ENCODE results near the gene NCOR1.
"Not testable (repeated sequence)": the region's sequence is repeated elsewhere in the genome, so short reads cannot be mapped to it uniquely, and the experiment has no call there.

The NCOR1 gene

GRCh38 chr17:16120937-16121336 lies 94.4 kb downstream of the NCOR1 start:
- H3K4me2 ChIP-seq (ENCODE audit: low read depth, low read length, poor library complexity, severe bottlenecking), result no peak overlapping the region
- 0 out of 2 replicates have a peak, but pooled peaks cover 8% of the 10 kb centered on the region for H3K9me3 ChIP-seq (ENCODE audit: insufficient read depth, low read length)
- no peak overlapping the region for H3K4me3 ChIP-seq (ENCODE audit: insufficient read depth, low read length, poor library complexity, severe bottlenecking)
- TF ChIP-seq CTCF (IDR thresholded peaks at IDR 0.05; ENCODE audit: insufficient read depth, low read length, poor library complexity, severe bottlenecking), result no peak
- TF ChIP-seq EZH2phosphoT487 (conservative IDR thresholded peaks at IDR 0.05; ENCODE audit: low read length), result no peak
- no peak overlapping the region for H3K27ac ChIP-seq (ENCODE audit: low read depth, low read length)
- H4K20me1 ChIP-seq (ENCODE audit: low read depth, low read length), result no peaks in the 10 kb centered on the region
- H2AFZ ChIP-seq (ENCODE audit: low read depth, low read length, severe bottlenecking), result no peak overlapping the region
- H3K27me3 ChIP-seq (ENCODE audit: low read length), result no peaks in the 10 kb centered on the region
- no peaks in the 10 kb centered on the region for H3K79me2 ChIP-seq (ENCODE audit: insufficient read depth, low read length)
- no peaks in the 10 kb centered on the region for H3K9me2 ChIP-seq (replicated peaks; ENCODE audit: insufficient read depth, low read length)
- H3K36me3 ChIP-seq (ENCODE audit: low read length), result peaks cover 47% of the 10 kb centered on the region
- H3K9ac ChIP-seq (ENCODE audit: low read length), result no peak overlapping the region
- H3F3A ChIP-seq (ENCODE audit: insufficient read depth), result no peaks in the 10 kb centered on the region

GRCh38 chr17:16117149-16117548 lies 98.2 kb downstream of the NCOR1 start:
- Histone ChIP-seq H4K20me1 (ENCODE audit: low read depth, low read length) (no peaks in the 10 kb centered on the region), H3K9ac (ENCODE audit: low read length) (no peak overlapping the region), H3K27me3 (ENCODE audit: low read length) (no peaks in the 10 kb centered on the region), H3K4me2 (ENCODE audit: low read depth, low read length, poor library complexity, severe bottlenecking) (no peak overlapping the region), H2AFZ (ENCODE audit: low read depth, low read length, severe bottlenecking) (no peak overlapping the region), H3K79me2 (ENCODE audit: insufficient read depth, low read length) (no peaks in the 10 kb centered on the region), H3K27ac (ENCODE audit: low read depth, low read length) (no peak overlapping the region), H3K9me2 (replicated peaks; ENCODE audit: insufficient read depth, low read length) (no peaks in the 10 kb centered on the region), H3K9me3 (ENCODE audit: insufficient read depth, low read length) (peaks cover 15% of the 10 kb centered on the region; the same call in 1 of the 2 replicates), H3F3A (ENCODE audit: insufficient read depth) (no peaks in the 10 kb centered on the region), H3K4me3 (ENCODE audit: insufficient read depth, low read length, poor library complexity, severe bottlenecking) (no peak overlapping the region), H3K36me3 (ENCODE audit: low read length) (peaks cover 62% of the 10 kb centered on the region)
- no peak for TF ChIP-seq EZH2phosphoT487 (conservative IDR thresholded peaks at IDR 0.05; ENCODE audit: low read length)
- no peak for TF ChIP-seq CTCF (IDR thresholded peaks at IDR 0.05; ENCODE audit: insufficient read depth, low read length, poor library complexity, severe bottlenecking)

- H3K79me2 ChIP-seq (ENCODE audit: insufficient read depth, low read length); H4K20me1 ChIP-seq (ENCODE audit: low read depth, low read length); H3F3A ChIP-seq (ENCODE audit: insufficient read depth); H3K9ac ChIP-seq (ENCODE audit: low read length); H3K4me3 ChIP-seq (ENCODE audit: insufficient read depth, low read length, poor library complexity, severe bottlenecking); H3K9me2 ChIP-seq (replicated peaks; ENCODE audit: insufficient read depth, low read length); H2AFZ ChIP-seq (ENCODE audit: low read depth, low read length, severe bottlenecking); H3K27ac ChIP-seq (ENCODE audit: low read depth, low read length); H3K4me2 ChIP-seq (ENCODE audit: low read depth, low read length, poor library complexity, severe bottlenecking); H3K27me3 ChIP-seq (ENCODE audit: low read length): not testable (repeated sequence)
- H3K9me3 ChIP-seq (ENCODE audit: insufficient read depth, low read length), result peaks cover 15% of the 10 kb centered on the region; the same call in 1 of the 2 replicates
- H3K36me3 ChIP-seq (ENCODE audit: low read length), result peaks cover 54% of the 10 kb centered on the region
Observed at GRCh38 chr17:16115077-16115698, 100.1 kb downstream of the NCOR1 start.

GRCh38 chr17:16108871-16109270 lies 106.5 kb downstream of the NCOR1 start:
- no peaks in the 10 kb centered on the region for H3K9me3 ChIP-seq (ENCODE audit: insufficient read depth, low read length)
- no peak overlapping the region for H2AFZ ChIP-seq (ENCODE audit: low read depth, low read length, severe bottlenecking)
- H3K4me3 ChIP-seq (ENCODE audit: insufficient read depth, low read length, poor library complexity, severe bottlenecking), result no peak overlapping the region
- H3K9ac ChIP-seq (ENCODE audit: low read length), result no peak overlapping the region
- TF ChIP-seq CTCF (IDR thresholded peaks at IDR 0.05; ENCODE audit: insufficient read depth, low read length, poor library complexity, severe bottlenecking) (no peak), EZH2phosphoT487 (conservative IDR thresholded peaks at IDR 0.05; ENCODE audit: low read length) (no peak)
- H3K27me3 ChIP-seq (ENCODE audit: low read length), result no peaks in the 10 kb centered on the region
- no peak overlapping the region for H3K4me2 ChIP-seq (ENCODE audit: low read depth, low read length, poor library complexity, severe bottlenecking)
- H4K20me1 ChIP-seq (ENCODE audit: low read depth, low read length), result no peaks in the 10 kb centered on the region
- no peaks in the 10 kb centered on the region for H3K9me2 ChIP-seq (replicated peaks; ENCODE audit: insufficient read depth, low read length)
- no peak overlapping the region for H3K27ac ChIP-seq (ENCODE audit: low read depth, low read length)
- no peaks in the 10 kb centered on the region for H3F3A ChIP-seq (ENCODE audit: insufficient read depth)
- H3K36me3 ChIP-seq (ENCODE audit: low read length), result peaks cover 10% of the 10 kb centered on the region
- no peaks in the 10 kb centered on the region for H3K79me2 ChIP-seq (ENCODE audit: insufficient read depth, low read length)
